ENCODE data around the gene INPP4B. TPM values are rescaled to one million over a fixed set of nuclear protein-coding genes. Genes with fewer than 3 reads are reported as not detected.

Gene INPP4B
- total RNA-seq, 1 experiment from 2014 or later: not detected

DNA sequence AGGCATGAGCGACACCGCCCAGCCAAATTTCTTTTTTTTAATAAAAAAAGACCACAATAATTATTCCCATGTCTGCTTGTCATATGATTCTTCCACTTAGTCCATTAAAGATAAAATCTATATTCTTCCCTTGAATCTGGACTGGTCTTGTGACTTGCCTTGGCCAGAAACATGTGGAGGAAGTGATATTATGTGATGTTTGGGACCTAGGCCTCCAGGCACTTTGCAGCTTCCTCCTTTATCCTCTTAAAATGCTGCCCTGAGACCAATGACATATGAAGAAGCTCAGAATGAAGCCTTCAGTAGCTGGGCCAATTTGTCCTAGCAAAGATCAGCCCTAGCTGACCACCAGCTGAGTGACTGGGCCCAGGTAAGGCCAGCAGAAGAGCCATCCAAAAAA is 250.0 kb downstream of the INPP4B start:
- Histone ChIP-seq H3K4me3 (ENCODE audit: low read length) (no peak overlapping the region), H3K36me3 (ENCODE audit: insufficient read depth, low read length) (no peaks in the 10 kb centered on the region), H2AFZ (ENCODE audit: low read length) (no peak overlapping the region), H3K79me2 (ENCODE audit: low read length) (no peaks in the 10 kb centered on the region), H4K20me1 (ENCODE audit: insufficient read depth, low read depth, low read length) (no peaks in the 10 kb centered on the region), H3K9me2 (replicated peaks; ENCODE audit: insufficient read depth, low read length) (no peaks in the 10 kb centered on the region), H3K27me3 (ENCODE audit: low read length) (no peaks in the 10 kb centered on the region), H3K9me3 (ENCODE audit: low read length) (peaks cover 17% of the 10 kb centered on the region), H3K4me2 (ENCODE audit: low read depth, low read length, poor library complexity, severe bottlenecking) (no peak overlapping the region), H3K9ac (ENCODE audit: low read length) (no peak overlapping the region), H3K4me1 (ENCODE audit: low read length) (no peaks in the 10 kb centered on the region), H3K27ac (ENCODE audit: low read length) (no peak overlapping the region)
- no peak for DNase-seq

DNA sequence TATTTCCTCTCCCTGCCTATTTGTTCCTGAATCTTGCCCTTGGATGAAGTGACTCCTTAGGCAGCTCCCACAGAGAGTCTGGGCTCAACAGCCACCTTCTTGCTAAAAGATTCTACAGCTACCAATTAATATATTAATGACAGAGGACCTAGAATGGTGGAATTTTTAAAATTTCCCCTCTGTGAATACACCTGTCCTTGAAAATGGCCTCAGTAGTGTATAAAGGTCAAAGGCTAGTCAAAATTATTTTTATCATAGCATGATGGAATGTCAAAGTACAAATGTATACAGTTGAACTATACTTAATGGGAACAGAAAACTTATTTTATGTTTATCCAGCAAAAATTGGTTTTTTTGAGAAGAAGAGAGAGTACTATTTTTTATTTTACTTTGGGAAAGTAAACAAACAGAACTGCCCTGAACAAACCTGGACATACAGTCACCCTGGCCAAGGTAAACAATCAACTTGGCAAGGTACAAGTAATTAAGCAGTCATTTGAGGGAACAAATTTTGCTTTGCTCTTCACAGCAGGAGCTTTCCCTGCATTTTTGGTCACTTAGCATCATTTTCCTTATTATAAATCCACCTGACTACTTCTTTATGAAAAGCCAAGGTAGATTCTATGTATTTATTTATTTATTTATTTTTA is 250.8 kb downstream of the INPP4B start:
- Histone ChIP-seq H3K9me2 (replicated peaks; ENCODE audit: insufficient read depth, low read length) (no peaks in the 10 kb centered on the region), H3K79me2 (ENCODE audit: low read length) (no peaks in the 10 kb centered on the region), H2AFZ (ENCODE audit: low read length) (no peak overlapping the region), H3K36me3 (ENCODE audit: insufficient read depth, low read length) (no peaks in the 10 kb centered on the region), H3K27ac (ENCODE audit: low read length) (no peak overlapping the region), H3K27me3 (ENCODE audit: low read length) (no peaks in the 10 kb centered on the region), H3K4me3 (ENCODE audit: low read length) (no peak overlapping the region), H4K20me1 (ENCODE audit: insufficient read depth, low read depth, low read length) (no peaks in the 10 kb centered on the region), H3K9me3 (ENCODE audit: low read length) (peaks cover 17% of the 10 kb centered on the region), H3K9ac (ENCODE audit: low read length) (no peak overlapping the region), H3K4me2 (ENCODE audit: low read depth, low read length, poor library complexity, severe bottlenecking) (no peak overlapping the region), H3K4me1 (ENCODE audit: low read length) (no peaks in the 10 kb centered on the region)
- no peak for DNase-seq

DNA sequence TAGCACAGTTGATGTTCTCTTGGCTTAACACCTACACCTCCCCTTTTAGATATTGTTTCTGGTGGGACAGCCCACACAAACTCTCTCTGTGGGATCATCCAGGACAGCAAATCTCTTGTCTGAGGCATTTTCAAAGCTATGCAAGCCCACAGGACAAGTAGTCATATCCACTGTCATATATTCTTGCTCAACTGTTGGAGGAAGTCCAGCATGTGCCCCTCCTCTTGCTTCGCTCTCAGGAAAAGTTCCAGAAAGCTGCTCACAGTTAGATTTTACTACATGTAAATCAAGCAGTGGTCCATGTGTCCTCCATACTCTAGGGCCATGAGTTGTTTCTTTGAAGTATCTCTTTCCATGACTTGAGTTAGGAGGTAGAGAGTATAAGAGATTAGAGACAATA is 260.7 kb downstream of the INPP4B start:
- Histone ChIP-seq H2AFZ (ENCODE audit: low read length) (no peak overlapping the region), H3K9ac (ENCODE audit: low read length) (no peak overlapping the region), H4K20me1 (ENCODE audit: insufficient read depth, low read depth, low read length) (no peaks in the 10 kb centered on the region), H3K9me2 (replicated peaks; ENCODE audit: insufficient read depth, low read length) (no peaks in the 10 kb centered on the region), H3K9me3 (ENCODE audit: low read length) (peaks cover 15% of the 10 kb centered on the region), H3K36me3 (ENCODE audit: insufficient read depth, low read length) (no peaks in the 10 kb centered on the region), H3K4me1 (ENCODE audit: low read length) (no peaks in the 10 kb centered on the region), H3K4me3 (ENCODE audit: low read length) (no peak overlapping the region), H3K27me3 (ENCODE audit: low read length) (no peaks in the 10 kb centered on the region), H3K79me2 (ENCODE audit: low read length) (no peaks in the 10 kb centered on the region), H3K4me2 (ENCODE audit: low read depth, low read length, poor library complexity, severe bottlenecking) (no peak overlapping the region), H3K27ac (ENCODE audit: low read length) (no peak overlapping the region)
- DNase-seq: no peak

DNA sequence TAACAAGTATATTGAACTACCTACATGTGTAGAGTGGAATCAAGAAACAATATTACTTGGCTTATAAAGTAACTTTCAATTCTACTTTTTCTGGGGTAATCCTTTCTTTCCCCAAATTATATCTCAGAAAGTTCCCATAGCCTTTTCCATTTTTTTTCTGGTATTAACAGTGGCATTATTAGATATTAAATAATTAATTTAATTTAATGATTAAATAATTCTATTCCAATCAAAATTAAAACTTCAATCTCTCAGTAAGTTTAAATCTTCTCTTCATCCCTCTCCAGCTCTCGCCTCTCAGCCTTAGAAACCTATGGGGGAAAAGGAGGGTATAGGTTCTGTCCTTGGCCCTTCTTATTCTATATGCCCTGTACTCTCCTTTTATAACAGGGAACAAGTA is 262.4 kb downstream of the INPP4B start:
- no peak for DNase-seq
- no peaks in the 10 kb centered on the region for H3K79me2 ChIP-seq (ENCODE audit: low read length)

GRCh38 chr4:142582340-142582739 is 263.8 kb downstream of the INPP4B start:
- H3K79me2 ChIP-seq (ENCODE audit: low read length): no peaks in the 10 kb centered on the region
- no peaks in the 10 kb centered on the region for H3K36me3 ChIP-seq (ENCODE audit: insufficient read depth, low read length)
- H3K9me3 ChIP-seq (ENCODE audit: low read length): peaks cover 17% of the 10 kb centered on the region
- no peak overlapping the region for H3K27ac ChIP-seq (ENCODE audit: low read length)
- no peak overlapping the region for H3K4me3 ChIP-seq (ENCODE audit: low read length)
- no peak overlapping the region for H3K9ac ChIP-seq (ENCODE audit: low read length)
- H4K20me1 ChIP-seq (ENCODE audit: insufficient read depth, low read depth, low read length): no peaks in the 10 kb centered on the region
- H3K27me3 ChIP-seq (ENCODE audit: low read length): no peaks in the 10 kb centered on the region
- no peak overlapping the region for H2AFZ ChIP-seq (ENCODE audit: low read length)
- no peaks in the 10 kb centered on the region for H3K9me2 ChIP-seq (replicated peaks; ENCODE audit: insufficient read depth, low read length)
- DNase-seq: no peak
- no peaks in the 10 kb centered on the region for H3K4me1 ChIP-seq (ENCODE audit: low read length)
- H3K4me2 ChIP-seq (ENCODE audit: low read depth, low read length, poor library complexity, severe bottlenecking): no peak overlapping the region

More for the DNA sequence above, 262.4 kb downstream of the INPP4B start:
- H3K4me3 ChIP-seq (ENCODE audit: low read length): no peak overlapping the region
- no peak overlapping the region for H3K4me2 ChIP-seq (ENCODE audit: low read depth, low read length, poor library complexity, severe bottlenecking)
- no peaks in the 10 kb centered on the region for H4K20me1 ChIP-seq (ENCODE audit: insufficient read depth, low read depth, low read length)
- no peaks in the 10 kb centered on the region for H3K36me3 ChIP-seq (ENCODE audit: insufficient read depth, low read length)
- H3K9me3 ChIP-seq (ENCODE audit: low read length): peaks cover 17% of the 10 kb centered on the region
- no peaks in the 10 kb centered on the region for H3K9me2 ChIP-seq (replicated peaks; ENCODE audit: insufficient read depth, low read length)
- H3K4me1 ChIP-seq (ENCODE audit: low read length): no peaks in the 10 kb centered on the region
- no peak overlapping the region for H3K9ac ChIP-seq (ENCODE audit: low read length)
- no peak overlapping the region for H3K27ac ChIP-seq (ENCODE audit: low read length)
- H2AFZ ChIP-seq (ENCODE audit: low read length): no peak overlapping the region
- H3K27me3 ChIP-seq (ENCODE audit: low read length): no peaks in the 10 kb centered on the region

GRCh38 chr4:142581881-142582280 is 264.2 kb downstream of the INPP4B start:
- H3K4me3 ChIP-seq (ENCODE audit: low read length): no peak overlapping the region
- no peaks in the 10 kb centered on the region for H3K79me2 ChIP-seq (ENCODE audit: low read length)
- no peaks in the 10 kb centered on the region for H3K36me3 ChIP-seq (ENCODE audit: insufficient read depth, low read length)
- H3K27me3 ChIP-seq (ENCODE audit: low read length): no peaks in the 10 kb centered on the region
- no peak overlapping the region for H3K27ac ChIP-seq (ENCODE audit: low read length)
- H4K20me1 ChIP-seq (ENCODE audit: insufficient read depth, low read depth, low read length): no peaks in the 10 kb centered on the region
- DNase-seq: no peak
- no peaks in the 10 kb centered on the region for H3K9me2 ChIP-seq (replicated peaks; ENCODE audit: insufficient read depth, low read length)
- H3K9me3 ChIP-seq (ENCODE audit: low read length): peaks cover 17% of the 10 kb centered on the region
- no peak overlapping the region for H3K4me2 ChIP-seq (ENCODE audit: low read depth, low read length, poor library complexity, severe bottlenecking)
- H2AFZ ChIP-seq (ENCODE audit: low read length): no peak overlapping the region
- no peaks in the 10 kb centered on the region for H3K4me1 ChIP-seq (ENCODE audit: low read length)
- no peak overlapping the region for H3K9ac ChIP-seq (ENCODE audit: low read length)

GRCh38 chr4:142579443-142579842 is 266.7 kb downstream of the INPP4B start:
- Histone ChIP-seq H3K9ac (ENCODE audit: low read length) (no peak overlapping the region), H4K20me1 (ENCODE audit: insufficient read depth, low read depth, low read length) (no peaks in the 10 kb centered on the region), H3K79me2 (ENCODE audit: low read length) (no peaks in the 10 kb centered on the region), H3K27me3 (ENCODE audit: low read length) (no peaks in the 10 kb centered on the region), H3K27ac (ENCODE audit: low read length) (no peak overlapping the region), H3K9me3 (ENCODE audit: low read length) (peaks cover 7% of the 10 kb centered on the region; the same call in 1 of the 2 replicates), H3K9me2 (replicated peaks; ENCODE audit: insufficient read depth, low read length) (no peaks in the 10 kb centered on the region), H3K4me2 (ENCODE audit: low read depth, low read length, poor library complexity, severe bottlenecking) (no peak overlapping the region), H3K36me3 (ENCODE audit: insufficient read depth, low read length) (no peaks in the 10 kb centered on the region), H3K4me3 (ENCODE audit: low read length) (no peak overlapping the region), H3K4me1 (ENCODE audit: low read length) (no peaks in the 10 kb centered on the region), H2AFZ (ENCODE audit: low read length) (no peak overlapping the region)
- no peak for DNase-seq

GRCh38 chr4:142574306-142574705 is 271.8 kb downstream of the INPP4B start:
- no peaks in the 10 kb centered on the region for H3K27me3 ChIP-seq (ENCODE audit: low read length)
- no peaks in the 10 kb centered on the region for H3K4me1 ChIP-seq (ENCODE audit: low read length)
- H3K4me2 ChIP-seq (ENCODE audit: low read depth, low read length, poor library complexity, severe bottlenecking): no peak overlapping the region
- DNase-seq: no peak
- H3K4me3 ChIP-seq (ENCODE audit: low read length): no peak overlapping the region
- no peak overlapping the region for H3K9ac ChIP-seq (ENCODE audit: low read length)
- 0 out of 2 replicates have a peak, but pooled peaks cover 4% of the 10 kb centered on the region for H3K9me3 ChIP-seq (ENCODE audit: low read length)
- no peak overlapping the region for H3K27ac ChIP-seq (ENCODE audit: low read length)
- H2AFZ ChIP-seq (ENCODE audit: low read length): no peak overlapping the region
- H3K9me2 ChIP-seq (replicated peaks; ENCODE audit: insufficient read depth, low read length): no peaks in the 10 kb centered on the region
- no peaks in the 10 kb centered on the region for H3K79me2 ChIP-seq (ENCODE audit: low read length)
- no peaks in the 10 kb centered on the region for H3K36me3 ChIP-seq (ENCODE audit: insufficient read depth, low read length)
- H4K20me1 ChIP-seq (ENCODE audit: insufficient read depth, low read depth, low read length): no peaks in the 10 kb centered on the region
